K562 (cell line): ENCODE results near the gene GRHL3. TPM values are rescaled to one million over a fixed set of nuclear protein-coding genes. Genes with fewer than 3 reads are reported as not detected.

ENCODE experiments used
- BCOR ChIP-seq: fragments of 450-650 bp; IDR thresholded peaks from 2 replicates; pipeline ENCODE4 v1.6.1; 2016
- CBX5 ChIP-seq: IDR thresholded peaks from 2 replicates; pipeline ENCODE4 v1.6.1; 2014; ENCODE audit warnings: low read depth, borderline replicate concordance
- CCNT2 ChIP-seq: IDR thresholded peaks from 2 replicates; pipeline ENCODE4 v1.6.1; 2011; ENCODE audit warnings: borderline replicate concordance, low read depth, mild to moderate bottlenecking, moderate library complexity, mixed read lengths, low read length; ENCODE audit not compliant: insufficient read length; ENCODE audit errors: extremely low read depth
- CREB1 ChIP-seq, 2 experiments: sonication (generic) in 1 of 2; formaldehyde crosslinking in 1 of 2; IDR thresholded peaks; 2 replicates each; pipeline versions ENCODE4 v1.6.1 to v1.8.0; 2012 to 2022; ENCODE audit warnings: inconsistent platforms in 1 of 2, mild to moderate bottlenecking in 1 of 2, missing genetic modification reagents in 1 of 2, moderate library complexity in 1 of 2
- CTBP1 ChIP-seq: fragments of 450-650 bp; IDR thresholded peaks from 2 replicates; pipeline ENCODE4 v1.6.1; 2016; ENCODE audit warnings: borderline replicate concordance
- ELF2 ChIP-seq: fragments of 250-450 bp; sonication (Bioruptor Pico); IDR thresholded peaks from 2 replicates; pipeline ENCODE4 v1.5.0; 2021; ENCODE audit warnings: mild to moderate bottlenecking
- ERF ChIP-seq: fragments of 450-650 bp; formaldehyde crosslinking; IDR thresholded peaks from 2 replicates; pipeline ENCODE4 v1.4.0; 2020; ENCODE audit warnings: mild to moderate bottlenecking, mixed read lengths
- FIP1L1 ChIP-seq: fragments of 200-400 bp; formaldehyde crosslinking; IDR thresholded peaks from 2 replicates; pipeline ENCODE4 v1.6.1; 2018; ENCODE audit warnings: mild to moderate bottlenecking, low read depth, low read length; ENCODE audit not compliant: poor library complexity, severe bottlenecking
- FOXM1 ChIP-seq, 2 experiments: fragments of 450-650 bp in 1 of 2; sonication (generic) in 1 of 2; formaldehyde crosslinking in 1 of 2; IDR thresholded peaks; 2 replicates each; pipeline versions ENCODE4 v1.6.1 to v1.9.0; 2017 to 2022; ENCODE audit warnings: low read depth in 2 of 2, mild to moderate bottlenecking in 2 of 2, missing genetic modification reagents in 1 of 2, moderate library complexity in 1 of 2
- HDAC2 ChIP-seq: fragments of 450-650 bp; IDR thresholded peaks from 2 replicates; pipeline ENCODE4 v1.6.1; 2016; ENCODE audit warnings: mild to moderate bottlenecking
- HMGN3 ChIP-seq: IDR thresholded peaks from 2 replicates; pipeline ENCODE4 v1.6.1; 2011; ENCODE audit warnings: borderline replicate concordance, low read depth, mild to moderate bottlenecking, mixed read lengths, low read length; ENCODE audit not compliant: insufficient read length; ENCODE audit errors: extremely low read depth
- HNRNPLL ChIP-seq: fragments of 200-400 bp; formaldehyde crosslinking; IDR thresholded peaks from 2 replicates; pipeline ENCODE4 v1.6.1; 2017; ENCODE audit warnings: low read length, low read depth, mild to moderate bottlenecking; ENCODE audit not compliant: poor library complexity, severe bottlenecking
- KLF6 ChIP-seq: fragments of 250-450 bp; sonication (Bioruptor Pico); IDR thresholded peaks from 2 replicates; pipeline ENCODE4 v1.4.0; 2020; ENCODE audit warnings: mild to moderate bottlenecking, moderate library complexity, borderline replicate concordance
- SMAD4 ChIP-seq: fragments of 250-450 bp; sonication (Bioruptor Pico); conservative IDR thresholded peaks from 2 replicates; pipeline ENCODE4 v1.8.0; 2021; ENCODE audit warnings: inconsistent platforms, mild to moderate bottlenecking, moderate library complexity
- SMARCA4 ChIP-seq: fragments of 450-650 bp; IDR thresholded peaks from 2 replicates; pipeline ENCODE4 v1.6.1; 2016
- SRSF9 ChIP-seq: fragments of 200-400 bp; formaldehyde crosslinking; IDR thresholded peaks from 2 replicates; pipeline ENCODE4 v1.6.1; 2017; ENCODE audit warnings: low read depth, low read length, borderline replicate concordance
- TEAD4 ChIP-seq, 2 experiments: sonication (generic) in 1 of 2; formaldehyde crosslinking in 1 of 2; IDR thresholded peaks; 2 replicates each; pipeline versions ENCODE4 v1.6.1 to v1.8.0; 2012 to 2022; ENCODE audit warnings: borderline replicate concordance in 1 of 2, inconsistent platforms in 1 of 2, low read length in 1 of 2, mild to moderate bottlenecking in 1 of 2, missing genetic modification reagents in 1 of 2
- USF1 ChIP-seq: sonication (generic); formaldehyde crosslinking; IDR thresholded peaks from 2 replicates; pipeline ENCODE4 v1.9.0; 2022; ENCODE audit warnings: mild to moderate bottlenecking, missing genetic modification reagents
- YY1 ChIP-seq, 3 experiments: IDR thresholded peaks; 2 replicates each; pipeline ENCODE4 v1.6.1; 2011; ENCODE audit warnings: low read length in 2 of 3, mild to moderate bottlenecking in 2 of 3, moderate library complexity in 2 of 3, borderline replicate concordance in 1 of 3, control low read depth in 1 of 3, low read depth in 1 of 3; ENCODE audit not compliant: insufficient read depth in 3 of 3, insufficient replicate concordance in 2 of 3, control insufficient read depth in 1 of 3, insufficient read length in 1 of 3; ENCODE audit errors: extremely low read depth in 1 of 3
- ZFX ChIP-seq: sonication (generic); formaldehyde crosslinking; IDR thresholded peaks from 2 replicates; pipeline ENCODE4 v1.8.0; 2022; ENCODE audit warnings: mild to moderate bottlenecking, missing genetic modification reagents, moderate library complexity
- ZNF12 ChIP-seq: sonication (generic); formaldehyde crosslinking; IDR thresholded peaks from 2 replicates; pipeline ENCODE4 v1.4.0; 2020; ENCODE audit warnings: mild to moderate bottlenecking, missing genetic modification reagents
- ZNF699 ChIP-seq: fragments of 250-450 bp; sonication (Bioruptor Pico); IDR thresholded peaks from 2 replicates; pipeline ENCODE4 v1.8.0; 2021; ENCODE audit warnings: mild to moderate bottlenecking, moderate library complexity; ENCODE audit not compliant: insufficient replicate concordance
- polyA plus RNA-seq, 8 experiments: library from polyadenylated mRNA; depleted of rRNA in 4 of 8; stranded (reverse) in 5 of 8; unstranded in 3 of 8; fragments of >200 nt; fragmentation: Nextera tagmentation in 2 of 8; fragmentation: Illumina TruSeq in 1 of 8; extraction: Ambion mirVana in 2 of 8; extraction: Trizol in 1 of 8; gene quantifications; 2 replicates each; pipeline versions ENCODE4 v1.2.1 to v1.2.3, GENCODE V29; 2011 to 2014; ENCODE audit warnings: inconsistent platforms in 1 of 8, missing spikeins in 1 of 8
- total RNA-seq, 7 experiments: library from RNA; depleted of rRNA in 6 of 7; stranded (reverse); fragments of >200 nt in 6 of 7; fragmentation: Illumina TruSeq in 2 of 7; extraction: Trizol in 2 of 7; gene quantifications; 2 replicates each; pipeline versions ENCODE4 v1.2.1 to v1.2.3, GENCODE V29; 2011 to 2021; ENCODE audit warnings: low replicate concordance in 1 of 7

GRHL3 gene
- total and polyA plus RNA-seq, 9 of the 15 experiments (the other 6 are each of a cell fraction or from before 2014, with no cell fraction given): 0.01 to 0.04 TPM; not detected in 7

- TF ChIP-seq FIP1L1 (peak; percentile 31), FOXM1 (IDR thresholded peaks at IDR 0.05; ENCODE audit: low read depth) (no peak), FOXM1 (CRISPR knock-in tag; IDR thresholded peaks at IDR 0.05; ENCODE audit: low read depth) (0 out of 2 replicates have a peak, but pooled peaks have one; percentile 31), SMARCA4 (peak; percentile 50), HMGN3 (peak; percentile 69), KLF6 (CRISPR knock-in tag) (no peak), CREB1 (IDR thresholded peaks at IDR 0.05) (no peak), CREB1 (CRISPR knock-in tag; IDR thresholded peaks at IDR 0.05) (peak; percentile 34; the same call in 1 of the 2 replicates), USF1 (CRISPR knock-in tag) (0 out of 2 replicates have a peak, but pooled peaks have one; percentile 1), ZNF699 (CRISPR knock-in tag) (no peak), SRSF9 (no peak), CTBP1 (peak; percentile 71), BCOR (peak; percentile 93), HDAC2 (peak; percentile 86), SMAD4 (CRISPR knock-in tag) (peak; percentile 99), HNRNPLL (peak; percentile 25), CCNT2 (peak; percentile 67), ZFX (CRISPR knock-in tag) (peak; percentile 39; the same call in 1 of the 2 replicates), YY1 (IDR thresholded peaks at IDR 0.05; ENCODE audit: borderline replicate concordance in 1 of 3, control insufficient read depth in 1 of 3, extremely low read depth in 1 of 3, insufficient read depth in 3 of 3, insufficient read length in 1 of 3, insufficient replicate concordance in 2 of 3, low read depth in 1 of 3, low read length in 2 of 3) (peak in 1 of 3 experiments; percentile 27), TEAD4 (IDR thresholded peaks at IDR 0.05; ENCODE audit: low read length) (peak; percentile 77), TEAD4 (CRISPR knock-in tag; IDR thresholded peaks at IDR 0.05; ENCODE audit: borderline replicate concordance) (no peak), ERF (0 out of 2 replicates have a peak, but pooled peaks have one; percentile 21), ZNF12 (CRISPR knock-in tag) (0 out of 2 replicates have a peak, but pooled peaks have one; percentile 47), CBX5 (no peak), ELF2 (CRISPR knock-in tag) (no peak)
These were observed 2.7 kb downstream of the GRHL3 start (continued) for GRCh38 chr1:24321697-24322469.
